GM08714 (cell line): ENCODE measurements around the gene P2RX6.
"Not testable (repeated sequence)": the region's sequence is repeated elsewhere in the genome, so short reads cannot be mapped to it uniquely, and the experiment has no call there.

Experiments
- H3K4me3 ChIP-seq: fragments of 200-500 bp; sonication (Bioruptor generic); 2 replicates; pipeline ENCODE4 v1.5.1; 2014; ENCODE audit warnings: mild to moderate bottlenecking, low read length, inconsistent platforms
- ZNF274 ChIP-seq: IDR thresholded peaks from 2 replicates; pipeline ENCODE4 v1.6.1; 2012; ENCODE audit warnings: mild to moderate bottlenecking, low read depth, low read length

Gene P2RX6

GRCh38 chr22:21069375-21069774 is 54.4 kb downstream of the P2RX6 start:
- H3K4me3 ChIP-seq, result no peak overlapping the region
- no peak for TF ChIP-seq ZNF274

- no peak overlapping the region for H3K4me3 ChIP-seq
- no peak for TF ChIP-seq ZNF274
These were observed 56.0 kb downstream of the P2RX6 start for GRCh38 chr22:21070690-21071615.

GRCh38 chr22:21071796-21072195 is 56.8 kb downstream of the P2RX6 start:
- H3K4me3 ChIP-seq, result not testable (repeated sequence)

- no peak overlapping the region for H3K4me3 ChIP-seq
- no peak for TF ChIP-seq ZNF274
These were observed 58.1 kb downstream of the P2RX6 start for GRCh38 chr22:21073023-21073422.

- no peak overlapping the region for H3K4me3 ChIP-seq
- TF ChIP-seq ZNF274, result no peak
These were observed 58.5 kb downstream of the P2RX6 start for GRCh38 chr22:21073482-21073881.

- no peak for TF ChIP-seq ZNF274
These were observed 59.2 kb downstream of the P2RX6 start for GRCh38 chr22:21074102-21074715.

GRCh38 chr22:21075516-21076138 is 60.7 kb downstream of the P2RX6 start:
- no peak overlapping the region for H3K4me3 ChIP-seq
- TF ChIP-seq ZNF274, result no peak

More at GRCh38 chr22:21074102-21074715, 59.2 kb downstream of the P2RX6 start:
- no peak overlapping the region for H3K4me3 ChIP-seq

- TF ChIP-seq ZNF274, result no peak
- no peak overlapping the region for H3K4me3 ChIP-seq
These were observed 62.1 kb downstream of the P2RX6 start for GRCh38 chr22:21076912-21077625.
